ENCODE data around the gene CTNNA1.

CTNNA1 gene

GRCh38 chr5:138753794-138754698, 821 bp downstream of the CTNNA1 start:
- Histone ChIP-seq H3K4me3 (ENCODE audit: low read depth, low read length) (peak overlapping the region; percentile 90), H3K9me3 (ENCODE audit: control insufficient read depth, insufficient read depth, low read depth, low read length) (no peaks in the 10 kb centered on the region), H3K4me1 (ENCODE audit: control insufficient read depth, insufficient read depth, low read length) (peaks cover 5% of the 10 kb centered on the region), H3K36me3 (ENCODE audit: control insufficient read depth in 2 of 2, insufficient read depth in 1 of 2, low read length in 2 of 2) (peaks cover 0 to 10% of the 10 kb centered on the region in 2 experiments; a peak in 2 of 3 replicates), H3K27ac (ENCODE audit: extremely low read depth, low read depth, low read length) (peak overlapping the region; percentile 97)
- POLR2A ChIA-PET: interaction anchor here (1.0 to 1.7 kb wide), 4 partner anchors 10 to 539 kb away, joined by 3 to 9 read pairs (median 4); partner anchors contain the start of genes HSPA9 and MATR3
- CTCF ChIA-PET: no interaction called here
- TF ChIP-seq ZNF707 (tag by site-specific recombination; IDR thresholded peaks at IDR 0.05) (no peak), REPIN1 (tag by site-specific recombination; IDR thresholded peaks at IDR 0.05; ENCODE audit: low read depth) (no peak), ZNF571 (tag by site-specific recombination; IDR thresholded peaks at IDR 0.05) (no peak), YY2 (tag by site-specific recombination; IDR thresholded peaks at IDR 0.05) (no peak), GLI2 (tag by site-specific recombination; IDR thresholded peaks at IDR 0.05; ENCODE audit: borderline replicate concordance, low read depth) (no peak), ZNF843 (tag by site-specific recombination; IDR thresholded peaks at IDR 0.05) (0 out of 2 replicates have a peak, but pooled peaks have one; percentile 46), ZNF274 (IDR thresholded peaks at IDR 0.05; ENCODE audit: low read length) (no peak), ZNF274 (tag by site-specific recombination; IDR thresholded peaks at IDR 0.05; ENCODE audit: borderline replicate concordance) (no peak), ZNF18 (tag by site-specific recombination; IDR thresholded peaks at IDR 0.05) (peak; percentile 88), ZBTB6 (tag by site-specific recombination; IDR thresholded peaks at IDR 0.05) (no peak), ZNF514 (tag by site-specific recombination; IDR thresholded peaks at IDR 0.05) (no peak), ZFP37 (tag by site-specific recombination; IDR thresholded peaks at IDR 0.05) (peak; percentile 27; the same call in 1 of the 2 replicates), PRDM4 (tag by site-specific recombination; IDR thresholded peaks at IDR 0.05) (no peak), ZNF433 (tag by site-specific recombination; IDR thresholded peaks at IDR 0.05; ENCODE audit: low read depth) (no peak), ZSCAN16 (tag by site-specific recombination; IDR thresholded peaks at IDR 0.05) (no peak), ZNF394 (tag by site-specific recombination; IDR thresholded peaks at IDR 0.05; ENCODE audit: borderline replicate concordance) (peak; percentile 63; the same call in 1 of the 2 replicates), HIC1 (tag by site-specific recombination; IDR thresholded peaks at IDR 0.05) (no peak), ZNF623 (tag by site-specific recombination; IDR thresholded peaks at IDR 0.05) (no peak), ZNF585B (tag by site-specific recombination; IDR thresholded peaks at IDR 0.05) (no peak), ZBTB49 (tag by site-specific recombination; IDR thresholded peaks at IDR 0.05; ENCODE audit: low read depth) (no peak), ZNF654 (tag by site-specific recombination; IDR thresholded peaks at IDR 0.05; ENCODE audit: low read depth) (no peak), ZNF658 (tag by site-specific recombination; IDR thresholded peaks at IDR 0.05) (no peak), ZNF561 (tag by site-specific recombination; IDR thresholded peaks at IDR 0.05; ENCODE audit: borderline replicate concordance) (peak; percentile 65; the same call in 1 of the 2 replicates), ZNF341 (tag by site-specific recombination; IDR thresholded peaks at IDR 0.05; ENCODE audit: low read depth) (peak; percentile 61), ZNF132 (tag by site-specific recombination; IDR thresholded peaks at IDR 0.05; ENCODE audit: borderline replicate concordance) (no peak), SP2 (tag by site-specific recombination; IDR thresholded peaks at IDR 0.05) (peak; percentile 71), GLIS2 (tag by site-specific recombination; IDR thresholded peaks at IDR 0.05) (peak; percentile 89)

Measured in HEK293 (cell line).